SJCRH30 (cell line): ENCODE data around the gene ZEB1. TPM values are rescaled to one million over a fixed set of nuclear protein-coding genes. Genes with fewer than 3 reads are reported as not detected.
A peak's percentile ranks its signal among the peaks of the same experiment; 100 is the strongest.
"Not testable (repeated sequence)": the region's sequence is repeated elsewhere in the genome, so short reads cannot be mapped to it uniquely, and the experiment has no call there.

Source experiments
- DNase-seq, 2 experiments: peaks; one replicate each; pipeline ENCODE4 v3.0.0-alpha.2; 2015 to 2020
- H3K27ac ChIP-seq: fragments of 250-450 bp; sonication (Bioruptor Pico); 2 replicates; pipeline ENCODE4 v1.5.1; 2020; ENCODE audit warnings: mild to moderate bottlenecking, moderate library complexity
- H3K27me3 ChIP-seq: fragments of 250-450 bp; sonication (Bioruptor Pico); 2 replicates; pipeline ENCODE4 v1.5.1; 2020; ENCODE audit warnings: mild to moderate bottlenecking, moderate library complexity
- H3K36me3 ChIP-seq: fragments of 250-450 bp; sonication (Bioruptor Pico); 2 replicates; pipeline ENCODE4 v1.5.1; 2020; ENCODE audit warnings: mild to moderate bottlenecking, moderate library complexity
- H3K4me1 ChIP-seq: fragments of 250-450 bp; sonication (Bioruptor Pico); 2 replicates; pipeline ENCODE4 v1.5.1; 2020; ENCODE audit warnings: mild to moderate bottlenecking, moderate library complexity
- H3K4me3 ChIP-seq: fragments of 250-450 bp; sonication (Bioruptor Pico); 2 replicates; pipeline ENCODE4 v1.5.1; 2020; ENCODE audit warnings: mild to moderate bottlenecking, moderate library complexity
- H3K9me3 ChIP-seq: fragments of 250-450 bp; sonication (Bioruptor Pico); replicated peaks from 2 replicates; pipeline ENCODE4 v1.5.1; 2020; ENCODE audit warnings: mild to moderate bottlenecking, moderate library complexity
- total RNA-seq: library from RNA; depleted of rRNA; stranded (reverse); fragments of >200 nt; shearing (Covaris generic); gene quantifications from 2 replicates; pipeline ENCODE4 v1.2.3, GENCODE V29; 2014

The ZEB1 gene
- total RNA-seq, 1 experiment from 2014 or later, result 77.9 TPM

GRCh38 chr10:31404640-31405039, 85.6 kb downstream of the ZEB1 start:
- H3K9me3 ChIP-seq, result peaks cover 11% of the 10 kb centered on the region
- H3K27me3 ChIP-seq, result no peaks in the 10 kb centered on the region
- H3K4me3 ChIP-seq, result no peak overlapping the region
- peaks cover 11% of the 10 kb centered on the region for H3K4me1 ChIP-seq
- DNase-seq, result no peak
- H3K27ac ChIP-seq, result no peak overlapping the region
- H3K36me3 ChIP-seq, result peaks cover 7% of the 10 kb centered on the region; the same call in 1 of the 2 replicates

- not testable (repeated sequence) for H3K27ac ChIP-seq
Observed at GRCh38 chr10:31405829-31406228, 86.8 kb downstream of the ZEB1 start.

DNA sequence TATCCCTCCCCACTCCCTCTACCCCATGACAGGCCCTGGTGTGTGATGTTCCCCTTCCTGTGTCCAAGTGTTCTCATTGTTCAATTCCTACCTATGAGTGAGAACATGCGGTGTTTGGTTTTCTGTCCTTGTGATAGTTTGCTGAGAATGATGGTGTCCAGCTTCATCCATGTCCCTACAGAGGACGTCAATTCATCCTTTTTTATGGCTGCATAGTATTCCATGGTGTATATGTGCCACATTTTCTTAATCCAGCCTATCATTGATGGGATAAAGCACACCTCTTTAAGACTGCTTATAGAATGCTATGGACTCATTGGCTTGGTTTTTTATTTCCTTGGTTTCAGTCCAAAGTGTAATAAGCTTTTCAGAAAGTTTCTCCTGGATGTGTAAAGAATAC, 93.4 kb downstream of the ZEB1 start:
- not testable (repeated sequence) for H3K36me3 ChIP-seq, H3K27me3 ChIP-seq, DNase-seq, H3K9me3 ChIP-seq, H3K27ac ChIP-seq, H3K4me3 ChIP-seq
- peaks cover 14% of the 10 kb centered on the region for H3K4me1 ChIP-seq

More at GRCh38 chr10:31405829-31406228, 86.8 kb downstream of the ZEB1 start:
- peaks cover 13% of the 10 kb centered on the region for H3K9me3 ChIP-seq
- H3K36me3 ChIP-seq, DNase-seq, H3K27me3 ChIP-seq, H3K4me1 ChIP-seq, H3K4me3 ChIP-seq: not testable (repeated sequence)

GRCh38 chr10:31413325-31413724, 94.3 kb downstream of the ZEB1 start:
- peaks cover 10% of the 10 kb centered on the region for H3K9me3 ChIP-seq
- H3K4me3 ChIP-seq, result no peak overlapping the region
- no peak overlapping the region for H3K27ac ChIP-seq
- no peaks in the 10 kb centered on the region for H3K27me3 ChIP-seq
- H3K4me1 ChIP-seq, result peaks cover 14% of the 10 kb centered on the region
- H3K36me3 ChIP-seq, result no peaks in the 10 kb centered on the region; the same call in none of the 2 replicates
- DNase-seq, result peak; percentile 11 to 55

DNA sequence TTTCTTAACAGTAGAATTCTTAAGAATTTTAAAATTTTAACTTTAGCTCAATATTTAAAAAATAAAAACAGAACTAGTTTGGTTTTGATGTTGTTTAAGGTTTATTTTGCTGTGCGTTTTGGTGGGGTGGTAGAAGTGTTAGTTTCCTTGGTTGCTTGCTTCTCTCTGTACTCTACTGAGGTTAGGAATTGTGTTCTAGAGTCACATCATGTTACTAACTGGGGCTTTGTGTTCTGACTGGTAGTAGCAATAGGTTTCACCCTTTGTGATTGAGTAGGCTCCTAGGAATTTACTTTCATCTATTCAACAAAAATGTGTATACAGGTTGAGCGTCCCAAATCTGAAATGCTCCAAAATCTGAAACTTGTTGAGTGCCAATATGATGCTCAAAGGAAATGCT, 99.5 kb downstream of the ZEB1 start:
- no peak overlapping the region for H3K27ac ChIP-seq
- no peaks in the 10 kb centered on the region for H3K9me3 ChIP-seq
- H3K4me1 ChIP-seq, result peaks cover 7% of the 10 kb centered on the region

GRCh38 chr10:31419394-31420063, 100.5 kb downstream of the ZEB1 start:
- Histone ChIP-seq H3K27me3 (no peaks in the 10 kb centered on the region), H3K4me3 (no peak overlapping the region), H3K4me1 (no peaks in the 10 kb centered on the region; the same call in 1 of the 2 replicates), H3K36me3 (peaks cover 3% of the 10 kb centered on the region; the same call in 1 of the 2 replicates), H3K27ac (no peak overlapping the region), H3K9me3 (0 out of 2 replicates have a peak, but pooled peaks cover 3% of the 10 kb centered on the region)
- DNase-seq, result no peak

More for the DNA sequence above, 99.5 kb downstream of the ZEB1 start:
- H3K4me3 ChIP-seq, result no peak overlapping the region
- no peaks in the 10 kb centered on the region for H3K27me3 ChIP-seq
- no peak for DNase-seq
- H3K36me3 ChIP-seq, result peaks cover 3% of the 10 kb centered on the region; the same call in 1 of the 2 replicates

DNA sequence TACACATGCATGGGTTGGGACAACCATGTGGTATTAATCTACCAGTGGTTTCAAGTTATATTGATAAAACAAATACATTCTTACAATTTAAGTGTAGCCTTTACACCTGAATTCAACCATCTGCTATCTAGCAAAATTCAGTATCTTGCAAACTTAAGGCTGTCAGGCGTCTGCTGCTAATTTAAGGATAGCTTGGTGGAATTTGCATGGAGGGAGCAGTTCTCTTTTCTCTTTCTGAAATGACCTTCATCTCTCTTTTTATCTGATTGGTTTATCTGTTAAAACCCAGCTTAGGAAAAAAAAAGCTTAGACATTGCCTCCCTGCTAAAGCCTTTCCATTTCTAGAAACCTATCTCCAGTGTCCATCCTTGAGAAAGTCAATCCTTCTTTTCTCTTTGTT, 102.3 kb downstream of the ZEB1 start:
- no peak for DNase-seq
- Histone ChIP-seq H3K27me3 (no peaks in the 10 kb centered on the region), H3K4me1 (peaks cover 2% of the 10 kb centered on the region; the same call in 1 of the 2 replicates), H3K36me3 (peaks cover 5% of the 10 kb centered on the region; the same call in 1 of the 2 replicates), H3K4me3 (no peak overlapping the region), H3K27ac (no peak overlapping the region), H3K9me3 (0 out of 2 replicates have a peak, but pooled peaks cover 4% of the 10 kb centered on the region)

GRCh38 chr10:31422634-31423033, 103.6 kb downstream of the ZEB1 start:
- Histone ChIP-seq H3K27ac (no peak overlapping the region), H3K4me1 (peaks cover 3% of the 10 kb centered on the region; the same call in 1 of the 2 replicates), H3K9me3 (0 out of 2 replicates have a peak, but pooled peaks cover 4% of the 10 kb centered on the region), H3K4me3 (no peak overlapping the region), H3K36me3 (peaks cover 5% of the 10 kb centered on the region; the same call in 1 of the 2 replicates), H3K27me3 (no peaks in the 10 kb centered on the region)
- DNase-seq, result no peak

GRCh38 chr10:31424473-31424872, 105.5 kb downstream of the ZEB1 start:
- peaks cover 3% of the 10 kb centered on the region; the same call in 1 of the 2 replicates for H3K4me1 ChIP-seq
- H3K36me3 ChIP-seq, result peaks cover 5% of the 10 kb centered on the region; the same call in 1 of the 2 replicates
- H3K27me3 ChIP-seq, result no peaks in the 10 kb centered on the region
- peaks cover 14% of the 10 kb centered on the region; the same call in 1 of the 2 replicates for H3K9me3 ChIP-seq
- H3K27ac ChIP-seq, result no peak overlapping the region
- no peak for DNase-seq
- no peak overlapping the region for H3K4me3 ChIP-seq

GRCh38 chr10:31426401-31426800, 107.4 kb downstream of the ZEB1 start:
- Histone ChIP-seq H3K4me1 (peaks cover 3% of the 10 kb centered on the region; the same call in 1 of the 2 replicates), H3K4me3 (no peak overlapping the region), H3K27ac (no peak overlapping the region), H3K9me3 (peaks cover 14% of the 10 kb centered on the region; the same call in 1 of the 2 replicates), H3K36me3 (0 out of 2 replicates have a peak, but pooled peaks cover 3% of the 10 kb centered on the region), H3K27me3 (no peaks in the 10 kb centered on the region)
- peak in 1 of 2 experiments; percentile 34 for DNase-seq

GRCh38 chr10:31427334-31427733, 108.3 kb downstream of the ZEB1 start:
- not testable (repeated sequence) for H3K36me3 ChIP-seq, H3K4me1 ChIP-seq, H3K4me3 ChIP-seq, H3K27me3 ChIP-seq, DNase-seq, H3K27ac ChIP-seq
- peaks cover 14% of the 10 kb centered on the region; the same call in 1 of the 2 replicates for H3K9me3 ChIP-seq

DNA sequence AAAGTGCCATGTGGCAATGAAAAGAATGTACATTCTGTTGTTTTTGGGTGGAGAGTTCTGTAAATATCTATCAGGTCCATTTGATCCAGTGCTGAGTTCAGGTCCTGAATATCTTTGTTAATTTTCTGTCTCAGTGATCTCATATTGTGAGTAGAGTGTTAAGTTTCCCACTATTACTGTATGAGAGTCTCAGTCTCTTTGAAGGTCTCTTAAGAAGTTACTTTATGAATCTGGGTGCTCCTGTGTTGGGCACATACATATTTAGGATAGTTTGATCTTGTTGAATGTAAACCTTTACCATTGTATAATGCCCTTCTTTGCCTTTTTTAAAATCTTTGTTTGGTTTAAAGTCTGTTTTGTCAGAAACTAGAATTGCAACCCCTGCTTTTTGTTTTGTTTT, 109.5 kb downstream of the ZEB1 start:
- H3K4me1 ChIP-seq, H3K4me3 ChIP-seq, H3K27ac ChIP-seq, H3K36me3 ChIP-seq, H3K27me3 ChIP-seq, DNase-seq: not testable (repeated sequence)
- H3K9me3 ChIP-seq, result peaks cover 14% of the 10 kb centered on the region; the same call in 1 of the 2 replicates

GRCh38 chr10:31431021-31431420, 112.0 kb downstream of the ZEB1 start:
- Histone ChIP-seq H3K9me3 (peaks cover 13% of the 10 kb centered on the region; the same call in 1 of the 2 replicates), H3K4me3 (no peak overlapping the region), H3K27me3 (no peaks in the 10 kb centered on the region), H3K36me3 (peaks cover 6% of the 10 kb centered on the region), H3K4me1 (0 out of 2 replicates have a peak, but pooled peaks cover 3% of the 10 kb centered on the region), H3K27ac (no peak overlapping the region)
- DNase-seq, result no peak

DNA sequence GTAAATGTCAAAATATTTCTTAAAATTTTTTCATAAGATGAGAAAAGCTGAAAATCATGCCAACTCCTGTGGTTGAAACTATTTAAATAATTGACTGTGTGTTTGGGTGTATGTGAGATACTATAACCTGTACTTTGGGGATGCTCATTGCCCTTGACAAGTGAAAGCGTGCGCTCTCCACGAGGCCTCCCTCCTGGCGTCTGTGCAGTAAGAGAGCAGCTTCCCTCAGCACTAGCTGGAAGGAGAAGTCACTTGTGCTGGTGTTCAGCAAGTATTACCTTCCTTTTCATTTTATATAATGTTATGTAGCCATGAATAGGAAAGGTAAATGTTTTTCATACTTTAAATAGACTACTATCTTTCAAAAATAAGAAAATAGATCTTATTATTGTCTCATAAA, 118.9 kb downstream of the ZEB1 start:
- Histone ChIP-seq H3K4me3 (no peak overlapping the region), H3K36me3 (peaks cover 11% of the 10 kb centered on the region), H3K9me3 (peaks cover 13% of the 10 kb centered on the region), H3K4me1 (no peaks in the 10 kb centered on the region), H3K27ac (no peak overlapping the region), H3K27me3 (no peaks in the 10 kb centered on the region)
- DNase-seq, result no peak

DNA sequence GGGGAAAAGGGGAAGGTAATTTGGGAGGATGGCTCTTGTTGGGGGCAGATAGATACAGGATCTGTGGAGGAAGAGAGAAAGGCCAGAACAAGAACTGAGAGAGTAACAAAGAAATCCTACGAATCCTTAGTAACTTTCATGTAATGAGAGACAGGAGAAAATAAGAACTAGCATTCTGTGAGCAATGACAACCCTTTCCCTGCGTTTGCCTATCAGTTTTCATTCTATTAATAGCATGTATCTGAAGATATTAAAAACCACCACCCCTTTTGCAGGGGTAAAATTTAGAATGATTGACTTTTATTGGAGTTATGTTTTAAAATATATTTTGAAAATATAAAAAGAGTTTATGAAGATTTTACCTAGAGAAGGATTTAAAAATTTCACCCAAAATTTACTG, 132.8 kb downstream of the ZEB1 start:
- Histone ChIP-seq H3K36me3 (no peaks in the 10 kb centered on the region), H3K9me3 (peaks cover 11% of the 10 kb centered on the region), H3K4me3 (no peak overlapping the region), H3K4me1 (no peaks in the 10 kb centered on the region), H3K27ac (no peak overlapping the region), H3K27me3 (no peaks in the 10 kb centered on the region)
- DNase-seq, result no peak
